Panc1 (cell line): Measurements from ENCODE around the gene ATRN. TPM values are rescaled to one million over a fixed set of nuclear protein-coding genes. Genes with fewer than 3 reads are reported as not detected.
A peak's percentile ranks its signal among the peaks of the same experiment; 100 is the strongest.

Experiments
- ATAC-seq: fragments of 200-7000 bp; cut with Tn5 transposase; 2 replicates; pipeline ENCODE4 v1.9.1; 2020; ENCODE audit warnings: mild to moderate bottlenecking, moderate library complexity
- BruUV-seq: library from RNA; stranded (reverse); fragments of 400-500 nt; replicated peaks from 2 replicates; lab custom pipeline; 2021; lab: Mats Ljungman, UMichigan
- CTCF ChIA-PET: fragments of 300-600 bp; sonication (Branson Sonifier 250); formaldehyde crosslinking; loops from one replicate; lab custom pipeline; 2022; ENCODE audit warnings: antibody characterized with exemption; lab: Charles Lee
- POLR2A ChIA-PET: fragments of 300-600 bp; sonication (Branson Sonifier 250); formaldehyde crosslinking; loops from one replicate; lab custom pipeline; 2022; ENCODE audit warnings: antibody characterized with exemption; lab: Charles Lee
- DNase-seq: peaks from one replicate; pipeline ENCODE4 v3.0.0-alpha.2; 2010; ENCODE audit warnings: low read depth, low spot score
- H3K27ac ChIP-seq: 2 replicates; pipeline ENCODE4 v1.5.1; 2011; ENCODE audit warnings: mild to moderate bottlenecking, low read length, inconsistent platforms
- H3K27me3 ChIP-seq: fragments of 200-500 bp; sonication (Bioruptor generic); 2 replicates; pipeline ENCODE4 v1.6.0; 2014; ENCODE audit warnings: low read length, inconsistent platforms; ENCODE audit not compliant: control insufficient read depth, insufficient read depth
- H3K36me3 ChIP-seq: fragments of 200-500 bp; sonication (Bioruptor generic); 2 replicates; pipeline ENCODE4 v1.5.1; 2014; ENCODE audit warnings: inconsistent platforms, mild to moderate bottlenecking, low read length, moderate library complexity; ENCODE audit not compliant: control insufficient read depth, insufficient read depth
- H3K4me1 ChIP-seq: 2 replicates; pipeline ENCODE4 v1.5.1; 2011; ENCODE audit warnings: inconsistent platforms, mild to moderate bottlenecking, low read length, moderate library complexity; ENCODE audit not compliant: control insufficient read depth, insufficient read depth
- H3K4me3 ChIP-seq, 2 experiments: 2 replicates each; pipeline ENCODE4 v1.5.1; 2011 to 2012; ENCODE audit warnings: low read depth in 2 of 2, low read length in 2 of 2, mild to moderate bottlenecking in 2 of 2, inconsistent platforms in 1 of 2, moderate library complexity in 1 of 2
- H3K9me3 ChIP-seq: fragments of 200-500 bp; sonication (Bioruptor generic); 2 replicates; pipeline ENCODE4 v1.5.1; 2014; ENCODE audit warnings: low read depth, mild to moderate bottlenecking, inconsistent platforms, low read length, moderate library complexity; ENCODE audit not compliant: control insufficient read depth, insufficient read depth
- CTCF ChIP-seq: fragments of 450-650 bp; IDR thresholded peaks from 2 replicates; pipeline ENCODE4 v1.5.1; 2017; ENCODE audit warnings: mild to moderate bottlenecking
- POLR2AphosphoS5 ChIP-seq: IDR thresholded peaks from 2 replicates; pipeline ENCODE4 v1.6.1; 2012; ENCODE audit warnings: mild to moderate bottlenecking, low read depth, low read length, moderate library complexity
- REST ChIP-seq, 2 experiments: IDR thresholded peaks; 2 replicates each; pipeline ENCODE4 v1.6.1; 2011 to 2012; ENCODE audit warnings: low read depth in 2 of 2, control low read depth in 1 of 2, low read length in 1 of 2, mild to moderate bottlenecking in 1 of 2, moderate library complexity in 1 of 2; ENCODE audit not compliant: insufficient read depth in 1 of 2
- SIN3A ChIP-seq: IDR thresholded peaks from 2 replicates; pipeline ENCODE4 v1.6.1; 2012; ENCODE audit warnings: low read depth, mild to moderate bottlenecking, low read length, moderate library complexity, borderline replicate concordance; ENCODE audit not compliant: insufficient read depth
- TCF7L2 ChIP-seq: IDR thresholded peaks from 2 replicates; pipeline ENCODE4 v1.6.1; 2011; ENCODE audit warnings: mild to moderate bottlenecking, low read depth, low read length, inconsistent platforms
- in situ Hi-C: cut with HindIII; loops from 2 replicates; pipeline ENCODE4 v1.10.0; 2016; ENCODE audit warnings: low sequenced_read_pairs, low pct_unique_long_range_greater_than_20kb
- intact Hi-C: fragments of 100-400 bp; cut with micrococcal nuclease; formaldehyde crosslinking; loops from one replicate; pipeline ENCODE4 v1.10.0; 2022; ENCODE audit not compliant: unreplicated experiment
- total RNA-seq: library from RNA; stranded (reverse); gene quantifications from one replicate; pipeline ENCODE4 v1.2.1, GENCODE V29; 2021; ENCODE audit not compliant: unreplicated experiment

Gene ATRN
- total RNA-seq, 1 experiment from 2014 or later = 33.8 TPM

- no peak for TF ChIP-seq REST (IDR thresholded peaks at IDR 0.05; ENCODE audit: insufficient read depth in 1 of 2, low read depth in 2 of 2, low read length in 1 of 2)
- no peak for TF ChIP-seq TCF7L2
- TF ChIP-seq CTCF = no peak
- no peak for TF ChIP-seq SIN3A
- no peak for TF ChIP-seq POLR2AphosphoS5
- 0 out of 2 replicates have a peak, but pooled peaks cover 2% of the 10 kb centered on the region for H3K36me3 ChIP-seq
- no peak overlapping the region for H3K27ac ChIP-seq
- intact Hi-C loops (no loop called here), in situ Hi-C loops (no loop called here)
- no peaks in the 10 kb centered on the region for H3K4me1 ChIP-seq
- no TSS peak for BruUV-seq
- peak; percentile 18; the same call in 1 of the 2 replicates for ATAC-seq
- CTCF ChIA-PET = no interaction called here
- H3K27me3 ChIP-seq = peaks cover 3% of the 10 kb centered on the region; the same call in 1 of the 2 replicates
- H3K4me3 ChIP-seq = no peak overlapping the region; a peak in 1 of 4 replicates
- POLR2A ChIA-PET = interaction anchor here (0.6 kb wide), 1 partner anchor 77 kb away, joined by 4 read pairs; no protein-coding TSS in a partner anchor
- H3K9me3 ChIP-seq = no peaks in the 10 kb centered on the region
- DNase-seq = no peak
Observed at GRCh38 chr20:3680701-3681351, 210.0 kb downstream of the ATRN start.

GRCh38 chr20:3681352-3681930, 210.6 kb downstream of the ATRN start:
- H3K27ac ChIP-seq = no peak overlapping the region
- H3K9me3 ChIP-seq = no peaks in the 10 kb centered on the region
- BruUV-seq = no TSS peak
- no peaks in the 10 kb centered on the region for H3K36me3 ChIP-seq
- TF ChIP-seq CTCF (no peak), TCF7L2 (no peak), REST (IDR thresholded peaks at IDR 0.05; ENCODE audit: insufficient read depth in 1 of 2, low read depth in 2 of 2, low read length in 1 of 2) (no peak), POLR2AphosphoS5 (no peak), SIN3A (no peak)
- ChIA-PET POLR2A (interaction anchor here (0.6 kb wide), 1 partner anchor 76 kb away, joined by 4 read pairs; no protein-coding TSS in a partner anchor), CTCF (no interaction called here)
- in situ Hi-C loops = no loop called here
- H3K27me3 ChIP-seq = no peaks in the 10 kb centered on the region
- H3K4me1 ChIP-seq = no peaks in the 10 kb centered on the region; the same call in 1 of the 2 replicates
- DNase-seq (no peak), ATAC-seq (peak; percentile 3; the same call in 1 of the 2 replicates)
- peak overlapping the region; percentile 19 to 23 for H3K4me3 ChIP-seq
- intact Hi-C loops = no loop called here
